ENCODE data around the gene RGS1.
A peak's percentile ranks its signal among the peaks of the same experiment; 100 is the strongest.

The RGS1 gene

GRCh38 chr1:192626366-192627179 lies 51.0 kb downstream of the RGS1 start:
- Histone ChIP-seq H3K4me2 (ENCODE audit: low read depth, low read length) (peak overlapping the region; percentile 33; the same call in 1 of the 2 replicates), H3K36me3 (replicated peaks; ENCODE audit: insufficient read depth, low read length) (no peaks in the 10 kb centered on the region), H3K4me1 (ENCODE audit: low read length) (peaks cover 34% of the 10 kb centered on the region), H3K9me2 (replicated peaks; ENCODE audit: insufficient read depth, low read length) (no peaks in the 10 kb centered on the region), H3K9ac (ENCODE audit: low read length) (no peak overlapping the region), H4K20me1 (ENCODE audit: insufficient read depth, low read length) (no peaks in the 10 kb centered on the region), H3K9me3 (replicated peaks; ENCODE audit: insufficient read depth, low read length) (no peaks in the 10 kb centered on the region), H2AFZ (ENCODE audit: low read length) (peak overlapping the region; percentile 21), H3F3A (ENCODE audit: insufficient read depth, low read length) (peaks cover 9% of the 10 kb centered on the region; the same call in 1 of the 2 replicates), H3K27me3 (replicated peaks; ENCODE audit: insufficient read depth, low read length) (no peaks in the 10 kb centered on the region), H3K4me3 (ENCODE audit: low read length) (no peak overlapping the region; the same call in 1 of the 2 replicates), H3K79me2 (ENCODE audit: low read length) (no peaks in the 10 kb centered on the region), H3K27ac (ENCODE audit: low read length) (peak overlapping the region; percentile 35; the same call in 1 of the 2 replicates)
- no peak for DNase-seq
- TF ChIP-seq EZH2 (optimal IDR thresholded peaks at IDR 0.05; ENCODE audit: low read depth, low read length): no peak
- TF ChIP-seq CTCF (IDR thresholded peaks at IDR 0.05; ENCODE audit: low read length): no peak
- no peak for TF ChIP-seq EZH2phosphoT487 (IDR thresholded peaks at IDR 0.05; ENCODE audit: low read length)

- no peaks in the 10 kb centered on the region for H3K79me2 ChIP-seq (ENCODE audit: low read length)
- H3K4me3 ChIP-seq (ENCODE audit: low read length): no peak overlapping the region; the same call in 1 of the 2 replicates
- H3K4me1 ChIP-seq (ENCODE audit: low read length): peaks cover 34% of the 10 kb centered on the region
- peaks cover 9% of the 10 kb centered on the region; the same call in 1 of the 2 replicates for H3F3A ChIP-seq (ENCODE audit: insufficient read depth, low read length)
- peak overlapping the region; percentile 16; the same call in 1 of the 2 replicates for H3K27ac ChIP-seq (ENCODE audit: low read length)
- H3K4me2 ChIP-seq (ENCODE audit: low read depth, low read length): peak overlapping the region; percentile 33; the same call in 1 of the 2 replicates
- no peaks in the 10 kb centered on the region for H4K20me1 ChIP-seq (ENCODE audit: insufficient read depth, low read length)
- H3K36me3 ChIP-seq (replicated peaks; ENCODE audit: insufficient read depth, low read length): no peaks in the 10 kb centered on the region
- no peaks in the 10 kb centered on the region for H3K27me3 ChIP-seq (replicated peaks; ENCODE audit: insufficient read depth, low read length)
- peak; percentile 43 for DNase-seq
- TF ChIP-seq EZH2phosphoT487 (IDR thresholded peaks at IDR 0.05; ENCODE audit: low read length) (no peak), CTCF (IDR thresholded peaks at IDR 0.05; ENCODE audit: low read length) (no peak), EZH2 (optimal IDR thresholded peaks at IDR 0.05; ENCODE audit: low read depth, low read length) (no peak)
- no peak overlapping the region for H3K9ac ChIP-seq (ENCODE audit: low read length)
- H3K9me3 ChIP-seq (replicated peaks; ENCODE audit: insufficient read depth, low read length): no peaks in the 10 kb centered on the region
- no peak overlapping the region for H2AFZ ChIP-seq (ENCODE audit: low read length)
- H3K9me2 ChIP-seq (replicated peaks; ENCODE audit: insufficient read depth, low read length): no peaks in the 10 kb centered on the region
These were observed 52.3 kb downstream of the RGS1 start for GRCh38 chr1:192627901-192628300.

DNA sequence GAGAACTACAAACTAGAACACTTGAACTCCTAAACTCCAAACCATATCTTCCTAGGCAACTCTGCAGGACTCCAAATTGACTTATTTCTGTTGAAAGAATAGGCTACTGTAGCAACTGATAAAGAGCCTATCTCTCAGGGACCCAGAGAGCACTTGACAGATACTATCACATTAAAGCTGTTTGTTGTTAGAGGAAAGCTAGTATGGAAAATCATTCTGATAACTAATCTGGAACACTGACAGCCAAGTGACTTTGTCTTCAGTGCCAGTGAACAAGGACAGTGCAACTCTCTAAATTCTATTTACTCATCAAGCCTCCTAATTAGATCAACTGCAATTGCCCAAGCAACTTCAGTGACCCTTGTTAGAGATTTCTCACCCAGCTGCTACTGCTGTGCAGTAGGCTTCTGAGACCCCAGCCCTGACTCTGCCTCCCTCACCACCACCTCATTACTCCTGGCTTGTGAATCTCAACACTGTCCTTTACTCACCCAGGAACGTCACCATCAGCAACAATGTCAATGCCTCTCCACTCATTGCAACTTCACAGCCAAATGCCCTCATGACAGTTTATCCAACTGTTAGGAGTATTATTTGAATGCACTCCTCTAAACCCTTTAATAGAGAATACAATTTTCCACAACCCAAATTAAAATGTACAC lies 53.0 kb downstream of the RGS1 start:
- TF ChIP-seq CTCF (IDR thresholded peaks at IDR 0.05; ENCODE audit: low read length) (no peak), EZH2phosphoT487 (IDR thresholded peaks at IDR 0.05; ENCODE audit: low read length) (no peak), EZH2 (optimal IDR thresholded peaks at IDR 0.05; ENCODE audit: low read depth, low read length) (no peak)
- no peak for DNase-seq
- Histone ChIP-seq H3F3A (ENCODE audit: insufficient read depth, low read length) (peaks cover 9% of the 10 kb centered on the region; the same call in 1 of the 2 replicates), H3K4me1 (ENCODE audit: low read length) (peaks cover 34% of the 10 kb centered on the region), H3K4me2 (ENCODE audit: low read depth, low read length) (peak overlapping the region; percentile 33; the same call in 1 of the 2 replicates), H3K4me3 (ENCODE audit: low read length) (no peak overlapping the region), H3K36me3 (replicated peaks; ENCODE audit: insufficient read depth, low read length) (no peaks in the 10 kb centered on the region), H3K27ac (ENCODE audit: low read length) (no peak overlapping the region), H3K79me2 (ENCODE audit: low read length) (no peaks in the 10 kb centered on the region), H3K9ac (ENCODE audit: low read length) (no peak overlapping the region), H3K27me3 (replicated peaks; ENCODE audit: insufficient read depth, low read length) (no peaks in the 10 kb centered on the region), H4K20me1 (ENCODE audit: insufficient read depth, low read length) (no peaks in the 10 kb centered on the region), H2AFZ (ENCODE audit: low read length) (0 out of 2 replicates have a peak overlapping the region, but pooled peaks have one; percentile 14), H3K9me2 (replicated peaks; ENCODE audit: insufficient read depth, low read length) (no peaks in the 10 kb centered on the region), H3K9me3 (replicated peaks; ENCODE audit: insufficient read depth, low read length) (no peaks in the 10 kb centered on the region)
